ENCODE results near the gene NRGN.
A peak's percentile ranks its signal among the peaks of the same experiment; 100 is the strongest.

Gene NRGN

DNA sequence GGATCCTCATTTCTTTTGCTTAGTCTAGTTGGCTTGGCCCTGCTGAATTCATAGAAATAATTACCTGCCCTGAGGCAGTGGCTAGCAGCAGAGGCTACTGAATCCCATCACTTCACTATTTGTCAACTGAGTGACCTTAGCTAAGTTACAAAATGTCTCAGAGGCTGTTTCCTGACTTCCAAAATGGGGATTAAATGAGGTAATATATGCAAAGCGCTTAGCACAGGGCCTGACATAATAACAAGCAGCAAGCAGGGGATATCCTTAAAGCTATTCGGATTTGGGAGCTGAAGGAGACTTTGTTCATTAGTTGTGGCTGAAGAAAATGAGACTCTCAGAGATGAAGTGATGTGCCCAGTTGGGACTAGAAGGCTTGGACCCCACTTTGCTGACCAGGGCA, 2.8 kb downstream of the NRGN start:
- no peaks in the 10 kb centered on the region for H3K9me3 ChIP-seq (ENCODE audit: control insufficient read depth, low read length)
- DNase-seq (ENCODE audit: low read depth) = no peak
- H3K4me1 ChIP-seq (ENCODE audit: control insufficient read depth, insufficient read depth, low read length) = peaks cover 13% of the 10 kb centered on the region
- H3K9ac ChIP-seq (ENCODE audit: low read length) = no peak overlapping the region
- no peaks in the 10 kb centered on the region for H3K36me3 ChIP-seq (ENCODE audit: control insufficient read depth, insufficient read depth, low read length, severe bottlenecking)
- H3K27me3 ChIP-seq (replicated peaks; ENCODE audit: control insufficient read depth, insufficient read depth, low read length) = peaks cover 93% of the 10 kb centered on the region
- no peak overlapping the region for H3K4me3 ChIP-seq (ENCODE audit: low read length)

DNA sequence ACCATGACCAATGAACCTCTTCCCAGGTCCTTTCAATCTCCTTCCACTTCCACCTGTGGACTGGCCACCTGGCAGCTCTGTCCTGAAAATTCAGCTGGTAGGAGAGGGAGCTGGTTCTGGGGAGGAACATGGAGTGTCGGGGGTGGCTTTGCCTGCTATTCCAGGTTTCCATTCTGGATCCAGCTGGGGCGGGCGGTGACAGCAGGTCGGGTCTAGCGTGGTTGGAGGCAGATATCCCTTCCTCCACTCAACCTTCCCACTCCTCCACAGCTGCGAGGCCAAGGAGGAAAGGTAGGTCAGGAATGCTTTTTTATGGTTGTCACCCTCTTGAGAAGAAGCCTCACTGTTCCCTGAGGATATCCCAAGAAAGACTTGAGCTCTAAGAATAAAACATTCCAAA, 3.3 kb downstream of the NRGN start:
- Histone ChIP-seq H3K4me3 (ENCODE audit: low read length) (no peak overlapping the region), H3K9me3 (ENCODE audit: control insufficient read depth, low read length) (no peaks in the 10 kb centered on the region), H3K36me3 (ENCODE audit: control insufficient read depth, insufficient read depth, low read length, severe bottlenecking) (no peaks in the 10 kb centered on the region), H3K27me3 (replicated peaks; ENCODE audit: control insufficient read depth, insufficient read depth, low read length) (peaks cover 91% of the 10 kb centered on the region), H3K4me1 (ENCODE audit: control insufficient read depth, insufficient read depth, low read length) (peaks cover 13% of the 10 kb centered on the region), H3K9ac (ENCODE audit: low read length) (no peak overlapping the region)
- DNase-seq (ENCODE audit: low read depth) = no peak

DNA sequence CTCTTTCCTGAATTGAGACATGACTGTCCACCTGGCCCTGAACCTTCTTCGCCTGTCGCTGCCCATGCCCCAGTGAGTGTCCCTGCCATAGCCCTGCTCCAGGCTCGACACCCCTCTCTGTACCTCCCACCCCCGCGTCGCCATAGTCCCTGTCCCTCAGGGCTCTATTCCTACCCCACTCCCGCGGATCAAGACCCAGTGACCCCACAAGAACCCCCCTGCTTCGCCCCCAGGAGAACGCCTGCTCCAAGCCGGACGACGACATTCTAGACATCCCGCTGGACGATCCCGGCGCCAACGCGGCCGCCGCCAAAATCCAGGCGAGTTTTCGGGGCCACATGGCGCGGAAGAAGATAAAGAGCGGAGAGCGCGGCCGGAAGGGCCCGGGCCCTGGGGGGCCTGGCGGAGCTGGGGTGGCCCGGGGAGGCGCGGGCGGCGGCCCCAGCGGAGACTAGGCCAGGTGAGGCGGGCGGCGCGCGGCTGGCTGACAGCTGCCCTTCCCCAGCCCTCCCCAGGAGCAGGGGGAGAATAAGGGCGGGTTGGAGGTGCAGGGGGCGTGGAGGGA, 5.6 kb downstream of the NRGN start:
- Histone ChIP-seq H3K27me3 (replicated peaks; ENCODE audit: control insufficient read depth, insufficient read depth, low read length) (peaks cover 90% of the 10 kb centered on the region), H3K9me3 (ENCODE audit: control insufficient read depth, low read length) (no peaks in the 10 kb centered on the region), H3K9ac (ENCODE audit: low read length) (no peak overlapping the region), H3K36me3 (ENCODE audit: control insufficient read depth, insufficient read depth, low read length, severe bottlenecking) (no peaks in the 10 kb centered on the region), H3K4me1 (ENCODE audit: control insufficient read depth, insufficient read depth, low read length) (peaks cover 8% of the 10 kb centered on the region), H3K4me3 (ENCODE audit: low read length) (no peak overlapping the region)
- DNase-seq (ENCODE audit: low read depth) = no peak

DNA sequence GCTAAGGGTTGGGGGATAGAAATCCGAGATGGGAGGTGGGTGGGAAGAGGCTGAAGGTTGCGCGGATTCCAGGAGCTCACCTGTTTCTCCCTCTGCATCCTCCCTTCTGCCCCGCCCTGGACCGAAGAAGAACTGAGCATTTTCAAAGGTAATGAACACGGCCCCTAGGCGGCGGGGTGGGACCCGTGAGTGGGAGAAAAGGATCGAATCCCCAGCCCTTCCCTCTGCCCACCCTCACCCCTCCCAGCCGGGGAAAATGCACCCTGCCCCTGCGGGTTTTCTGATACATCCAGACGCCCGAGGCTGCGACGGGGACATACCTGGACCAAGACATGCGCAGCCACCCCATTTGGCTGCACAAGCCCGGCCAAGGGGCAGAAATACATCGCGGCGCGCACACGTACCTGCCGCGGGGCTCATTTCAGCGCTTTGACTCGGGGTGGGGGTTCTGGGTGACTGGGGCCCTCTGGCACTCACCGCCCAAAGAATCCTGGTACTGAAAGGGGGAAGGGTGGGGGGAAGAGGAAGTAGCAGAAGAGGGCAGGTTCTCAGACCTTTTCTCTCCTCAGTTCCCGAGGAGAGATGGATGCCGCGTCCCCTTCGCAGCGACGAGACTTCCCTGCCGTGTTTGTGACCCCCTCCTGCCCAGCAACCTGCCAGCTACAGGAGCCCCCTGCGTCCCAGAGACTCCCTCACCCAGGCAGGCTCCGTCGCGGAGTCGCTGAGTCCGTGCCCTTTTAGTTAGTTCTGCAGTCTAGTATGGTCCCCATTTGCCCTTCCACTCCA, 6.3 kb downstream of the NRGN start:
- peak overlapping the region; percentile 49 for H3K9ac ChIP-seq (ENCODE audit: low read length)
- H3K4me3 ChIP-seq (ENCODE audit: low read length) = peak overlapping the region; percentile 81
- peaks cover 88% of the 10 kb centered on the region for H3K27me3 ChIP-seq (replicated peaks; ENCODE audit: control insufficient read depth, insufficient read depth, low read length)
- no peak for DNase-seq (ENCODE audit: low read depth)
- H3K9me3 ChIP-seq (ENCODE audit: control insufficient read depth, low read length) = no peaks in the 10 kb centered on the region
- H3K36me3 ChIP-seq (ENCODE audit: control insufficient read depth, insufficient read depth, low read length, severe bottlenecking) = no peaks in the 10 kb centered on the region
- peaks cover 8% of the 10 kb centered on the region for H3K4me1 ChIP-seq (ENCODE audit: control insufficient read depth, insufficient read depth, low read length)

DNA sequence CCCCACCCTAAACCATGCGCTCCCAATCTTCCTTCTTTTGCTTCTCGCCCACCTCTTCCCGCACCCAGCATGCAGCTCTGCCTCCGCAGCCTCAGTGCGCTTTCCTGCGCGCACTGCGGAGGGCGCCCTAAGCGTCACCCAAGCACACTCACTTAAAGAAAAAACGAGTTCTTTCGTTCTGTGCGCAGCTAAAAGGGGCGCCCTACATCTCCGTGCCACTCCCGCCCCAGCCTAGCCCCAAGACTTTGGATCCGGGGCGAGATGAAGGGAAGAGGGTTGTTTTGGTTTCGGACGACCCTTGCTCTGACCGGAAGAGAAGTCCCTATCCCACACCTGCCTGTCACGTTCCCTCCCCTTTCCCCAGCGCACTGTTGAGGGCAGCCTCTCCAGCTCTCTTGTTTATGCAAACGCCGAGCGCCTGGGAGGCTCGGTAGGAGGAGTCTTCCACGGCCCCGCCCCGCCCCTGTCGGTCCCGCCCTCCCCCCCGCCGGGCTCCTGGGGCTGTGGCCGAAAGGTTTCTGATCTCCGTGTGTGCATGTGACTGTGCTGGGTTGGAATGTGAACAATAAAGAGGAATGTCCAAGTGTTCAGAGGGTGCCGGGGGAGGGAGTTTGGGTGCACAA, 7.0 kb downstream of the NRGN start:
- Histone ChIP-seq H3K4me1 (ENCODE audit: control insufficient read depth, insufficient read depth, low read length) (peaks cover 8% of the 10 kb centered on the region), H3K9ac (ENCODE audit: low read length) (peak overlapping the region; percentile 49), H3K4me3 (ENCODE audit: low read length) (peak overlapping the region; percentile 81), H3K9me3 (ENCODE audit: control insufficient read depth, low read length) (no peaks in the 10 kb centered on the region), H3K36me3 (ENCODE audit: control insufficient read depth, insufficient read depth, low read length, severe bottlenecking) (no peaks in the 10 kb centered on the region), H3K27me3 (replicated peaks; ENCODE audit: control insufficient read depth, insufficient read depth, low read length) (peaks cover 88% of the 10 kb centered on the region)
- DNase-seq (ENCODE audit: low read depth) = peak; percentile 58

DNA sequence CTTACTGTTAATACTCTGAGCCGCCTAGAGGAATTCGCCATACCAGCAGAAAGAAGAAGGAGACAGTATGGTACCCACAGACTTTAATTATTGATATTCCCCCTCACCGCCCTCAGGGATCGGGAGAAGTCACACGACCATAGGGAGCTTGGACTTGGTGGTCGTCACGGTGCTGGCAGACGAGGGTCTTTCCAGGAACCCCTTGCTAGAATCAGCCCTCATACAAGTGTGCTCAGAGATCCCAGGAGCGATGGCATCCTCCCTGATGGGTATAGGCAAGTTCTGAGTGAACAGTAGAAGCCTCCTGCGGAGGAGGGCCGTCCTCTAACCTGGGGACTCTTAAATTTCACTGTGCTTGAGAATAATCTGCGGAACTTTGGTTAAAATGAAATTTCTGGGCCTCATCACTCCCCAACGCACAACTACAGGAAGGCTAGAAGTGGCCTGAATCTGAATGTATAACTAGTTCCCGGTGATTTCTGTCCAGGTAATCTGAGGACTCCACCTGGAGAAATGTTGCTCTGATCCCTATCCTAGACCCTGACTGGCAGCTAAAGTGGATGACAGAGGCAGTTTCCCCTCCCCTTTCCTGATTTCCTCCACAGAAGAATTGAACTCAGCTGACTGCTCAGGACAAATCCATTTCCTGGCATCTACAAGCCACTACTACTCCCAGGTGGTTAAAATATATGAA, 7.8 kb downstream of the NRGN start:
- Histone ChIP-seq H3K9me3 (ENCODE audit: control insufficient read depth, low read length) (no peaks in the 10 kb centered on the region), H3K4me3 (ENCODE audit: low read length) (no peak overlapping the region), H3K27me3 (replicated peaks; ENCODE audit: control insufficient read depth, insufficient read depth, low read length) (peaks cover 88% of the 10 kb centered on the region), H3K4me1 (ENCODE audit: control insufficient read depth, insufficient read depth, low read length) (peaks cover 8% of the 10 kb centered on the region), H3K9ac (ENCODE audit: low read length) (no peak overlapping the region), H3K36me3 (ENCODE audit: control insufficient read depth, insufficient read depth, low read length, severe bottlenecking) (no peaks in the 10 kb centered on the region)
- DNase-seq (ENCODE audit: low read depth) = no peak

DNA sequence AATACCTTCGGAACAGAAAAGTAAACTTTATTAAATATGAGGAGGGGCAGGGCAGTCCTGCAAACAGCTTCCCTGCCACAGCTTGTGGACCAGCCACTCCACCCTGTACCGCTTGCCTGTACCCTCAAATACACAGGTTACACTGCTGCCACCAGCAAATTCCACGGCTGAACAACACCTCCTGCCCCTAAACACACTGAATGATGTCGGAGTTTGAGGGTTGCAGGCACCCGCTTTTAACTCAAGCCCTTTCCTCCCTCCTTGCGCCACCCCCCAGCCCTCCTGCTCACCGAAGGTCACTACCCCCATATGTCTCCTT, 8.3 kb downstream of the NRGN start:
- Histone ChIP-seq H3K4me3 (ENCODE audit: low read length) (no peak overlapping the region), H3K9ac (ENCODE audit: low read length) (no peak overlapping the region), H3K9me3 (ENCODE audit: control insufficient read depth, low read length) (no peaks in the 10 kb centered on the region), H3K4me1 (ENCODE audit: control insufficient read depth, insufficient read depth, low read length) (peaks cover 8% of the 10 kb centered on the region), H3K36me3 (ENCODE audit: control insufficient read depth, insufficient read depth, low read length, severe bottlenecking) (no peaks in the 10 kb centered on the region), H3K27me3 (replicated peaks; ENCODE audit: control insufficient read depth, insufficient read depth, low read length) (peaks cover 87% of the 10 kb centered on the region)
- DNase-seq (ENCODE audit: low read depth) = no peak

DNA sequence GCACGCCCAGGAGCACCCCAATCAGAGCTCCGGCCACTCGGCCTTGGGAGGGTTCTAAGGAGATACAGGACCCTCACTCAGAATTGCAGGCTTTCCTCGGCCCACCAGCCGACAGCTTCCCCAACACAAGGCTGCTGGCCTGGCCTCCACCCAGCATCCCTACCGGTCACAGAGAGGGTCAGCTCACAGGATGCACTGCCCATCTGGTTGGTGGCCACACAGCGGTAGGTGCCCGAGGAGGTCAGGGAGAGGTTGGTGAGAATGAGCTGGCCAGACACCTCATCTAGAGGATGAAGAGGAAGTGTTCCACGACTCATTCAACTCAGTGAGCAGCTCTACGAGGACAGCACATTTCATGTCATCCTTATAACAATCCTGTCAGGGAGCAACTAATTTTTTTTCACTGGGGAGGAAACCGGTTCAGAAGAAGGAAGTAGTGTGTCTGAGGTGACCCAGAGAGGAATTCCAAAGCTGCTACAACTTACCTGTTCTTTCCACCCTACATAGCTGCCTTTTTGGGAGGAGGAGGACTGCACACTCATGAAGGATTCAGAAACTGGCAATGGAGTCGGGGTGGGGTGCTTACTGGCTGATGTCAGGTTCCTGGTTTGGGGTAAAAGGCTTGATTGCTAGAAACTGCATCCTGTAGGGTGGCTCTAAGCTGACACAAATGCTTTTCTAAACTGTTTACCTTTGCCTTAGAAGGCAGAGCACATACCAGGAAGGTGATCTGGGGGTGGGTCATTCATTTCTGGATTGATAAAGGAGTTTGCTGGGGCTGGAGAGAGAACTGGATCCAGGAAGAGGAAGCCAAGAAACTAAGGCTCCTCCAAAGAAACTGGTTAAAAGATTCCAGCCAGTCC, 9.0 kb downstream of the NRGN start:
- no peaks in the 10 kb centered on the region for H3K36me3 ChIP-seq (ENCODE audit: control insufficient read depth, insufficient read depth, low read length, severe bottlenecking)
- no peak overlapping the region for H3K4me3 ChIP-seq (ENCODE audit: low read length)
- H3K9ac ChIP-seq (ENCODE audit: low read length) = no peak overlapping the region
- peaks cover 87% of the 10 kb centered on the region for H3K27me3 ChIP-seq (replicated peaks; ENCODE audit: control insufficient read depth, insufficient read depth, low read length)
- H3K9me3 ChIP-seq (ENCODE audit: control insufficient read depth, low read length) = no peaks in the 10 kb centered on the region
- H3K4me1 ChIP-seq (ENCODE audit: control insufficient read depth, insufficient read depth, low read length) = peaks cover 8% of the 10 kb centered on the region
- DNase-seq (ENCODE audit: low read depth) = no peak

DNA sequence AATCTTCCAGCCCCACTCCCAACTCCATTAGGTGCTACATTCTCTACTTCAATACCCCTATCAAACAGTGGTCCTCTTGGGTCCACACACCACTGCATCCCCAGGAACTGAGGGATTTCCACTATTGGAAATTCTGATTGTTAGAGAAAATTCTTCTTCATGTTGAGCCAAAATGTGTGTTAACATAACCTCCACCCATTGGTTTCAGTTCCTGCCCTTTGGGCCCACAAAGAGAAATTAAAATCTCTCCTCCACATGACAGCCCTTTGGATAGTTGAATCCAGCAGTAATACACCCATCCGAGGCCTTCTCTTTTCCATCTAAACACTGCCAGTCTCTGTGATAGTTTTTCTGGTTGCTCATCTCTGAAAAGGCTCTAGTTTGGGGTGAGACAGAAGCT, 10.2 kb downstream of the NRGN start:
- H3K9ac ChIP-seq (ENCODE audit: low read length) = no peak overlapping the region
- no peak for DNase-seq (ENCODE audit: low read depth)
- peaks cover 11% of the 10 kb centered on the region for H3K4me1 ChIP-seq (ENCODE audit: control insufficient read depth, insufficient read depth, low read length)
- H3K27me3 ChIP-seq (replicated peaks; ENCODE audit: control insufficient read depth, insufficient read depth, low read length) = peaks cover 82% of the 10 kb centered on the region
- H3K4me3 ChIP-seq (ENCODE audit: low read length) = no peak overlapping the region
- H3K9me3 ChIP-seq (ENCODE audit: control insufficient read depth, low read length) = no peaks in the 10 kb centered on the region
- H3K36me3 ChIP-seq (ENCODE audit: control insufficient read depth, insufficient read depth, low read length, severe bottlenecking) = no peaks in the 10 kb centered on the region

DNA sequence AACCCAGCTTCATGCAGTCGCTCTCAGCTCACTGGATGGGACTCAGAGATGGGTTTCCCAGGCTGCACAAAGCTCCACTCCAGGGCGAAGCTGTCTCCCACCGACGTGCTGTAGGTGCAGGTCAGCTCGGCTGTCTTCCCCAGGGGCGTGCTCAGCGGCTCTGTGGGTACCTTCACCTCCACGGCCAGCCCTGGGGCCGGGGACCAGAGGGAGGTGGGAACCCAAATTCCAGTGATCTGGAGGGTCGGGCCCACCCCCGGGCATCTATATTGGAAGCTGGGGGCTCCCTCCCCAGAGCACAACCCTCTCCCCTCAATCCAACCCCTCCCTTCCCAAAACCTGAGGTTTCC, 11.6 kb downstream of the NRGN start:
- Histone ChIP-seq H3K27me3 (replicated peaks; ENCODE audit: control insufficient read depth, insufficient read depth, low read length) (peaks cover 73% of the 10 kb centered on the region), H3K4me3 (ENCODE audit: low read length) (no peak overlapping the region), H3K9ac (ENCODE audit: low read length) (no peak overlapping the region), H3K9me3 (ENCODE audit: control insufficient read depth, low read length) (no peaks in the 10 kb centered on the region), H3K36me3 (ENCODE audit: control insufficient read depth, insufficient read depth, low read length, severe bottlenecking) (no peaks in the 10 kb centered on the region), H3K4me1 (ENCODE audit: control insufficient read depth, insufficient read depth, low read length) (peaks cover 8% of the 10 kb centered on the region)
- DNase-seq (ENCODE audit: low read depth) = no peak

Data from adipocyte (in vitro differentiated cells).